Stimulated activated naive B cell treated with anti-CD40 and anti-IgM and Interleukin-4, amounts not matched to agents 10 μg/mL and 1 μg/mL and 100 μg/mL, for 72 hours (primary cell): ENCODE data around the gene PRKCA.
"Not testable (repeated sequence)": the region's sequence is repeated elsewhere in the genome, so short reads cannot be mapped to it uniquely, and the experiment has no call there.

Source experiments
- ATAC-seq, 2 donors: fragments of 150-1000 bp; cut with Tn5 transposase; replicated peaks; 2 replicates each; pipeline ENCODE4 v1.10.0; 2021; ENCODE audit warnings: moderate library complexity in 1 of 2
- DNase-seq: peaks from one replicate; pipeline ENCODE4 v3.0.0; 2021
- H3K27ac Mint-ChIP-seq: one replicate; pipeline ENCODE4 v1.8.0; 2022; ENCODE audit warnings: mild to moderate bottlenecking, mixed read lengths
- H3K27me3 Mint-ChIP-seq, 2 donors: one replicate each; pipeline ENCODE4 v1.8.0; 2022; ENCODE audit warnings: mixed read lengths in 2 of 2
- H3K36me3 Mint-ChIP-seq, 2 donors: one replicate each; pipeline ENCODE4 v1.8.0; 2022; ENCODE audit warnings: mixed read lengths in 2 of 2, mild to moderate bottlenecking in 1 of 2
- H3K4me1 Mint-ChIP-seq, 2 donors: one replicate each; pipeline ENCODE4 v1.8.0; 2022; ENCODE audit warnings: mixed read lengths in 2 of 2, mild to moderate bottlenecking in 1 of 2
- H3K4me3 Mint-ChIP-seq, 2 donors: one replicate each; pipeline ENCODE4 v1.8.0; 2022; ENCODE audit warnings: mild to moderate bottlenecking in 2 of 2, mixed read lengths in 2 of 2, moderate library complexity in 1 of 2
- H3K9me3 Mint-ChIP-seq, 2 donors: one replicate each; pipeline ENCODE4 v1.8.0; 2022; ENCODE audit warnings: mixed read lengths in 2 of 2, mild to moderate bottlenecking in 1 of 2

PRKCA gene

GRCh38 chr17:66345264-66345663, 42.9 kb downstream of the PRKCA start:
- Mint-ChIP-seq H3K36me3 (no peaks in the 10 kb centered on the region), H3K9me3 (no peaks in the 10 kb centered on the region), H3K4me1 (peaks cover 0 to 4% of the 10 kb centered on the region in 2 donors), H3K4me3 (no peak overlapping the region), H3K27me3 (peaks cover 5 to 7% of the 10 kb centered on the region in 2 donors), H3K27ac (no peak overlapping the region)
- ATAC-seq = no peak
- DNase-seq = no peak

GRCh38 chr17:66345949-66346638, 43.7 kb downstream of the PRKCA start:
- DNase-seq, H3K4me3 Mint-ChIP-seq, H3K36me3 Mint-ChIP-seq, H3K4me1 Mint-ChIP-seq, ATAC-seq, H3K9me3 Mint-ChIP-seq, H3K27ac Mint-ChIP-seq: not testable (repeated sequence)
- peaks cover 10 to 12% of the 10 kb centered on the region in 2 donors for H3K27me3 Mint-ChIP-seq

GRCh38 chr17:66347661-66348514, 45.5 kb downstream of the PRKCA start:
- ATAC-seq = no peak
- Mint-ChIP-seq H3K4me1 (peaks cover 5 to 10% of the 10 kb centered on the region in 2 donors), H3K36me3 (no peaks in the 10 kb centered on the region), H3K27me3 (peaks cover 16 to 17% of the 10 kb centered on the region in 2 donors), H3K9me3 (no peaks in the 10 kb centered on the region), H3K4me3 (no peak overlapping the region), H3K27ac (no peak overlapping the region)
- no peak for DNase-seq

GRCh38 chr17:66348584-66349165, 46.3 kb downstream of the PRKCA start:
- H3K27ac Mint-ChIP-seq = no peak overlapping the region
- no peaks in the 10 kb centered on the region for H3K36me3 Mint-ChIP-seq
- peak in 1 of 2 donors; percentile 22 for ATAC-seq
- no peak for DNase-seq
- H3K9me3 Mint-ChIP-seq = no peaks in the 10 kb centered on the region
- peaks cover 5 to 10% of the 10 kb centered on the region in 2 donors for H3K4me1 Mint-ChIP-seq
- peaks cover 12 to 17% of the 10 kb centered on the region in 2 donors for H3K27me3 Mint-ChIP-seq
- H3K4me3 Mint-ChIP-seq = no peak overlapping the region

GRCh38 chr17:66349521-66350254, 47.3 kb downstream of the PRKCA start:
- H3K4me3 Mint-ChIP-seq = no peak overlapping the region

GRCh38 chr17:66350576-66350975, 48.2 kb downstream of the PRKCA start:
- not testable (repeated sequence) for H3K36me3 Mint-ChIP-seq, H3K27ac Mint-ChIP-seq, DNase-seq, ATAC-seq, H3K9me3 Mint-ChIP-seq, H3K4me3 Mint-ChIP-seq
- Mint-ChIP-seq H3K4me1 (peaks cover 5 to 10% of the 10 kb centered on the region in 2 donors), H3K27me3 (peaks cover 12 to 18% of the 10 kb centered on the region in 2 donors)

More at GRCh38 chr17:66349521-66350254, 47.3 kb downstream of the PRKCA start:
- H3K36me3 Mint-ChIP-seq = no peaks in the 10 kb centered on the region
- H3K27ac Mint-ChIP-seq = no peak overlapping the region
- no peaks in the 10 kb centered on the region for H3K9me3 Mint-ChIP-seq
- peaks cover 12 to 18% of the 10 kb centered on the region in 2 donors for H3K27me3 Mint-ChIP-seq
- peaks cover 5 to 10% of the 10 kb centered on the region in 2 donors for H3K4me1 Mint-ChIP-seq
- no peak for DNase-seq
- no peak for ATAC-seq

GRCh38 chr17:66351033-66351432, 48.6 kb downstream of the PRKCA start:
- no peak overlapping the region for H3K4me3 Mint-ChIP-seq
- no peak overlapping the region for H3K27ac Mint-ChIP-seq
- no peak for DNase-seq
- no peaks in the 10 kb centered on the region for H3K36me3 Mint-ChIP-seq
- peaks cover 5 to 10% of the 10 kb centered on the region in 2 donors for H3K4me1 Mint-ChIP-seq
- ATAC-seq = no peak
- peaks cover 12 to 18% of the 10 kb centered on the region in 2 donors for H3K27me3 Mint-ChIP-seq
- H3K9me3 Mint-ChIP-seq = no peaks in the 10 kb centered on the region

GRCh38 chr17:66351701-66352100, 49.3 kb downstream of the PRKCA start:
- Mint-ChIP-seq H3K27ac (no peak overlapping the region), H3K9me3 (no peaks in the 10 kb centered on the region), H3K4me3 (no peak overlapping the region), H3K36me3 (no peaks in the 10 kb centered on the region), H3K4me1 (peaks cover 5 to 10% of the 10 kb centered on the region in 2 donors), H3K27me3 (peaks cover 12 to 18% of the 10 kb centered on the region in 2 donors)
- ATAC-seq (no peak), DNase-seq (no peak)

- Mint-ChIP-seq H3K4me3 (no peak overlapping the region), H3K4me1 (peaks cover 5 to 8% of the 10 kb centered on the region in 2 donors), H3K27me3 (peaks cover 15 to 25% of the 10 kb centered on the region in 2 donors), H3K27ac (no peak overlapping the region), H3K9me3 (no peaks in the 10 kb centered on the region), H3K36me3 (no peaks in the 10 kb centered on the region)
- ATAC-seq (no peak), DNase-seq (no peak)
Measured at GRCh38 chr17:66353937-66354401, 51.6 kb downstream of the PRKCA start.

- DNase-seq = no peak
- H3K4me1 Mint-ChIP-seq = peaks cover 5 to 8% of the 10 kb centered on the region in 2 donors
- H3K9me3 Mint-ChIP-seq = no peaks in the 10 kb centered on the region
- no peaks in the 10 kb centered on the region for H3K36me3 Mint-ChIP-seq
- no peak overlapping the region for H3K27ac Mint-ChIP-seq
- no peak for ATAC-seq
- H3K27me3 Mint-ChIP-seq = peaks cover 15 to 25% of the 10 kb centered on the region in 2 donors
- no peak overlapping the region for H3K4me3 Mint-ChIP-seq
Measured at GRCh38 chr17:66354472-66354871, 52.1 kb downstream of the PRKCA start.

- peaks cover 15 to 25% of the 10 kb centered on the region in 2 donors for H3K27me3 Mint-ChIP-seq
- H3K4me3 Mint-ChIP-seq = no peak overlapping the region
- H3K36me3 Mint-ChIP-seq = no peaks in the 10 kb centered on the region
- ATAC-seq (no peak), DNase-seq (no peak)
- no peak overlapping the region for H3K27ac Mint-ChIP-seq
- H3K4me1 Mint-ChIP-seq = peaks cover 5 to 6% of the 10 kb centered on the region in 2 donors
- no peaks in the 10 kb centered on the region for H3K9me3 Mint-ChIP-seq
Measured at GRCh38 chr17:66354981-66355380, 52.6 kb downstream of the PRKCA start.

GRCh38 chr17:66355510-66355909, 53.1 kb downstream of the PRKCA start:
- Mint-ChIP-seq H3K4me3 (no peak overlapping the region), H3K4me1 (peaks cover 5 to 6% of the 10 kb centered on the region in 2 donors), H3K9me3 (no peaks in the 10 kb centered on the region), H3K27ac (no peak overlapping the region), H3K36me3 (no peaks in the 10 kb centered on the region), H3K27me3 (peaks cover 15 to 25% of the 10 kb centered on the region in 2 donors)
- ATAC-seq (no peak), DNase-seq (no peak)

GRCh38 chr17:66357037-66357436, 54.6 kb downstream of the PRKCA start:
- Mint-ChIP-seq H3K4me3 (no peak overlapping the region), H3K4me1 (peaks cover 0 to 5% of the 10 kb centered on the region in 2 donors), H3K36me3 (no peaks in the 10 kb centered on the region), H3K9me3 (no peaks in the 10 kb centered on the region), H3K27me3 (peaks cover 7 to 19% of the 10 kb centered on the region in 2 donors), H3K27ac (no peak overlapping the region)
- ATAC-seq (no peak), DNase-seq (no peak)

- DNase-seq = no peak
- H3K4me1 Mint-ChIP-seq = peaks cover 4% of the 10 kb centered on the region in 2 donors
- no peaks in the 10 kb centered on the region for H3K9me3 Mint-ChIP-seq
- no peaks in the 10 kb centered on the region for H3K36me3 Mint-ChIP-seq
- peaks cover 3 to 6% of the 10 kb centered on the region in 2 donors for H3K27me3 Mint-ChIP-seq
- no peak overlapping the region for H3K27ac Mint-ChIP-seq
- H3K4me3 Mint-ChIP-seq = no peak overlapping the region
- ATAC-seq = no peak
Measured at GRCh38 chr17:66359351-66359750, 56.9 kb downstream of the PRKCA start.
